Measurements from ENCODE around the gene KRT25.

KRT25 gene

DNA sequence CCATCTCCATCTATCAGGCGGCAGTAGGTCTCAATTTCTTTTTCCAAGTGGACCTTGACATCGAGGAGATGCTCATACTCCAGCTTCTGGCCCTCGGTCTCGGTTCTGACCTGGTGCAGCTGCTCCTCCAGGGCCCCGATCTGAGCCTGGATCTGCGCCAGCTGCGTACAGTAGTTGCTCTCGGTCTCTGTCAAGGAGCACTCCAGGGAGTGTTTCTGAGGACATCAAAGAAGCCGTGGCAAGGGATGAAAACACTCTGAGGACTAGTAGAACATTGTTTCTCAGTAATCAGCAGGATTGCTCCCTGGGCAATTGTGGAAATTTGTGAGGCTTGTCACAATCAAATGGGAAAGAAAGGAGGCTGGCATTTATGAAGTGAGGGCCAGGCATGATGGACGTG lies 38.7 kb upstream of the KRT25 start:
- H2BK15ac ChIP-seq (ENCODE audit: low read length): no peak overlapping the region
- no peaks in the 10 kb centered on the region for H3K9me3 ChIP-seq (replicated peaks in 1 of 2; ENCODE audit: control insufficient read depth in 2 of 2, insufficient read depth in 1 of 2, low read depth in 1 of 2, low read length in 2 of 2)
- DNase-seq (ENCODE audit: low spot score): no peak
- H4K8ac ChIP-seq (ENCODE audit: low read depth, low read length): no peak overlapping the region
- H3K27ac ChIP-seq (replicated peaks; ENCODE audit: low read length): no peak overlapping the region
- H3K4me2 ChIP-seq (ENCODE audit: insufficient read depth, low read length, poor library complexity, severe bottlenecking): no peak overlapping the region
- H3K18ac ChIP-seq (ENCODE audit: low read length): no peak overlapping the region
- H2AK5ac ChIP-seq (ENCODE audit: low read depth, low read length): no peak overlapping the region
- H3K4me1 ChIP-seq (ENCODE audit: control insufficient read depth in 2 of 2, insufficient read depth in 1 of 2, low read depth in 1 of 2, low read length in 2 of 2): no peaks in the 10 kb centered on the region
- no peak overlapping the region for H2AFZ ChIP-seq (ENCODE audit: low read length)
- no CpG with 5 or more reads among the region's 10 CpGs for WGBS, 2 donors (ENCODE audit: extremely low coverage in 2 of 2, insufficient read length in 2 of 2, insufficient replicate concordance in 1 of 2)
- no peak overlapping the region for H2BK120ac ChIP-seq (ENCODE audit: low read depth, low read length)
- H2BK5ac ChIP-seq (ENCODE audit: low read length): no peak overlapping the region
- H3K79me1 ChIP-seq (ENCODE audit: low read depth, low read length): no peaks in the 10 kb centered on the region
- H3K23ac ChIP-seq (ENCODE audit: low read depth, low read length, poor library complexity): no peak overlapping the region
- H3K14ac ChIP-seq (ENCODE audit: low read length): no peak overlapping the region
- H4K91ac ChIP-seq (ENCODE audit: low read depth, low read length, poor library complexity): no peak overlapping the region
- H3K4ac ChIP-seq (ENCODE audit: low read length): no peak overlapping the region
- no peak overlapping the region for H2BK12ac ChIP-seq (ENCODE audit: low read length)
- no peak overlapping the region for H3K4me3 ChIP-seq (ENCODE audit: low read length in 2 of 2)
- H3K36me3 ChIP-seq (replicated peaks in 1 of 2; ENCODE audit: control insufficient read depth in 2 of 2, insufficient read depth in 2 of 2, low read length in 2 of 2): no peaks in the 10 kb centered on the region
- H3K9ac ChIP-seq (ENCODE audit: low read depth, low read length, poor library complexity): no peak overlapping the region
- peaks cover 0 to 51% (median 0%) of the 10 kb centered on the region in 3 experiments for H3K27me3 ChIP-seq (ENCODE audit: control insufficient read depth in 3 of 3, insufficient read depth in 3 of 3, low read depth in 1 of 3, low read length in 3 of 3)

DNA sequence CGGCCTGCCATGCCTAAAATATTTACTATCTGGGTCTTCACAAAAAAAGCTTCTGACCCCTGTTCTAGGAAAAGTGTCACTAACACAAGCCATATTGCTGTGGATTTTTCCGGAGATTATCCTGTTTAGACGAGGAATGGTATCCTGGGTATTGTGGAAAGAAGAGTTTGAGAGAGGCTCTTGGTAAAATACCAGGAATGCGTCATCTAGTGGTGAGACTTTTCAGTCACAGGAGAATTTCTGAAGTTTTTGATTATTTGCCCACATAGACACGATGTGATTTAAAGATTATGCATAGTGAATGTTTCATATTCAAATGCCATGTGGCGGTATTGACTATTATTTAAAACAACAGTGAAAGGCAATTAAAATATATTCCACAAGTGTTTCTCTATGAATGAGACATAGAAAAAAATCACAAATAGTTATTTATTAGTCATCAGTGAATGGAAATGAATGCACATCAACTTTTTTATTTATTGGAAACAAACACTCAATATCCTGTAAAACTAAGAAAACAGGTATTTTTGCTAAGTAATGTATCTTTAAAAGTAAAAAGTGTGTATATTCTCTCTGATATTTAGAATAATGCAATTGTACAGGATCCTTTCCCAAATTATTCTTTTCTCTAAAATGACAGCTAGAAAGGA lies 36.8 kb upstream of the KRT25 start:
- Histone ChIP-seq H2AFZ (ENCODE audit: low read length) (no peak overlapping the region), H3K36me3 (replicated peaks in 1 of 2; ENCODE audit: control insufficient read depth in 2 of 2, insufficient read depth in 2 of 2, low read length in 2 of 2) (no peaks in the 10 kb centered on the region), H2BK5ac (ENCODE audit: low read length) (no peak overlapping the region), H3K4me3 (ENCODE audit: low read length in 2 of 2) (no peak overlapping the region), H3K23ac (ENCODE audit: low read depth, low read length, poor library complexity) (no peak overlapping the region), H2BK12ac (ENCODE audit: low read length) (no peak overlapping the region), H4K8ac (ENCODE audit: low read depth, low read length) (no peak overlapping the region), H3K14ac (ENCODE audit: low read length) (no peak overlapping the region), H3K9me3 (replicated peaks in 1 of 2; ENCODE audit: control insufficient read depth in 2 of 2, insufficient read depth in 1 of 2, low read depth in 1 of 2, low read length in 2 of 2) (no peaks in the 10 kb centered on the region), H2AK5ac (ENCODE audit: low read depth, low read length) (no peak overlapping the region), H2BK15ac (ENCODE audit: low read length) (no peak overlapping the region), H3K4me1 (ENCODE audit: control insufficient read depth in 2 of 2, insufficient read depth in 1 of 2, low read depth in 1 of 2, low read length in 2 of 2) (no peaks in the 10 kb centered on the region), H4K91ac (ENCODE audit: low read depth, low read length, poor library complexity) (no peak overlapping the region), H3K18ac (ENCODE audit: low read length) (no peak overlapping the region), H3K27ac (replicated peaks; ENCODE audit: low read length) (no peak overlapping the region), H2BK120ac (ENCODE audit: low read depth, low read length) (no peak overlapping the region), H3K4me2 (ENCODE audit: insufficient read depth, low read length, poor library complexity, severe bottlenecking) (no peak overlapping the region), H3K9ac (ENCODE audit: low read depth, low read length, poor library complexity) (no peak overlapping the region), H3K27me3 (ENCODE audit: control insufficient read depth in 3 of 3, insufficient read depth in 3 of 3, low read depth in 1 of 3, low read length in 3 of 3) (peaks cover 0 to 38% (median 0%) of the 10 kb centered on the region in 3 experiments), H3K79me1 (ENCODE audit: low read depth, low read length) (no peaks in the 10 kb centered on the region), H3K4ac (ENCODE audit: low read length) (no peak overlapping the region)
- DNase-seq (ENCODE audit: low spot score): peak; percentile 29
- WGBS, 2 donors (ENCODE audit: extremely low coverage in 2 of 2, insufficient read length in 2 of 2, insufficient replicate concordance in 1 of 2): no CpG with 5 or more reads among the region's 6 CpGs

DNA sequence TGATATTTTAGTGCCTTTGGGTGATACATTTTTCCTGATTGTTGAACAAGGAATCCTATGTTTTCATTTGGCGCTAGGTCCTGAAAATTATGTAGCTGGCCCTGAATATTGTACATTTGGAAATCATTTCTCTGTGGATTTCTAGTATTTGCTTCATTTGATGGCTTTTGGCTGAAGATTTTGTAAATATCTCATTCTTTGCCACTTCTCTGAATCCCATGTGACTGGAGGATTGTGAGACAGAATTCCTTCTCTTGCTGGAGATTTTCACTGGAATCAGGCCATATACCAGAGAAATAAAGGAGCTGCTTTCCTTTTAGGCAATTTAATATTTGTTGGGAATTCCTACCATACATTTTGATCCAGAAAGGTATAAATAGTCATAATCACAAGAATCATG lies 36.0 kb upstream of the KRT25 start:
- Histone ChIP-seq H2AFZ (ENCODE audit: low read length) (no peak overlapping the region), H2BK120ac (ENCODE audit: low read depth, low read length) (no peak overlapping the region), H3K36me3 (replicated peaks in 1 of 2; ENCODE audit: control insufficient read depth in 2 of 2, insufficient read depth in 2 of 2, low read length in 2 of 2) (no peaks in the 10 kb centered on the region), H2BK15ac (ENCODE audit: low read length) (no peak overlapping the region), H3K18ac (ENCODE audit: low read length) (no peak overlapping the region), H3K4me2 (ENCODE audit: insufficient read depth, low read length, poor library complexity, severe bottlenecking) (no peak overlapping the region), H2AK5ac (ENCODE audit: low read depth, low read length) (no peak overlapping the region), H3K27me3 (ENCODE audit: control insufficient read depth in 3 of 3, insufficient read depth in 3 of 3, low read depth in 1 of 3, low read length in 3 of 3) (peaks cover 0 to 30% (median 0%) of the 10 kb centered on the region in 3 experiments), H2BK5ac (ENCODE audit: low read length) (no peak overlapping the region), H3K4ac (ENCODE audit: low read length) (no peak overlapping the region), H3K9ac (ENCODE audit: low read depth, low read length, poor library complexity) (no peak overlapping the region), H3K79me1 (ENCODE audit: low read depth, low read length) (no peaks in the 10 kb centered on the region), H2BK12ac (ENCODE audit: low read length) (no peak overlapping the region), H4K8ac (ENCODE audit: low read depth, low read length) (no peak overlapping the region), H3K9me3 (replicated peaks in 1 of 2; ENCODE audit: control insufficient read depth in 2 of 2, insufficient read depth in 1 of 2, low read depth in 1 of 2, low read length in 2 of 2) (no peaks in the 10 kb centered on the region), H4K91ac (ENCODE audit: low read depth, low read length, poor library complexity) (no peak overlapping the region), H3K4me3 (ENCODE audit: low read length in 2 of 2) (no peak overlapping the region), H3K14ac (ENCODE audit: low read length) (no peak overlapping the region), H3K27ac (replicated peaks; ENCODE audit: low read length) (no peak overlapping the region), H3K23ac (ENCODE audit: low read depth, low read length, poor library complexity) (no peak overlapping the region), H3K4me1 (ENCODE audit: control insufficient read depth in 2 of 2, insufficient read depth in 1 of 2, low read depth in 1 of 2, low read length in 2 of 2) (no peaks in the 10 kb centered on the region)
- no peak for DNase-seq (ENCODE audit: low spot score)
- WGBS, 2 donors (ENCODE audit: extremely low coverage in 2 of 2, insufficient read length in 2 of 2, insufficient replicate concordance in 1 of 2): no CpG with 5 or more reads among the region's 1 CpG

DNA sequence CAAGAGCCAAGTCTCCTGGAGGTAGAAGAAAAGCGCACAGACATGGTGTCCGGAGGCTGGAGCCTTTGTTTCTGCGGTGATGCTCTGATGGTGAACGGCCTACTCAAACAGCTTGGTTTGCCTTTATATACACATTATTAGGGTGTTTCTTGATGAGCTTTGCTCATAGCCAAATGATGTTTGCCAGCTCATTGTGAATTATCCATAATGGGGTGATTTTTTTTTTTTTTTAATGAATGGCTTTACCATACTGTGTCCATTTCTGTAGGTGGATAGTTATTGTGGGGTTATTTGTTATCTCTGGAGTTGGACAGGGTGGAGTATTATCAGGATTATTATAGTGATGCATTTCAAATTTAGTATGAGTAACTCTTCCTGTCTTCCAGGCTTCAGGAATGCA lies 27.3 kb upstream of the KRT25 start, which contains the start of gene KRT27:
KRT27 (minus strand) TSS at position 101 of the 400 bp plus-strand sequence; CDS start at position 44, 57 bp downstream.
- no peak within 1 kb of the TSS for H3K14ac ChIP-seq (ENCODE audit: low read length)
- no peak within 1 kb of the TSS for H4K91ac ChIP-seq (ENCODE audit: low read depth, low read length, poor library complexity)
- no peak within 1 kb of the TSS for H3K4ac ChIP-seq (ENCODE audit: low read length)
- no peak within 1 kb of the TSS for H2BK5ac ChIP-seq (ENCODE audit: low read length)
- no peak within 1 kb of the TSS for H3K27ac ChIP-seq (replicated peaks; ENCODE audit: low read length)
- no peak within 1 kb of the TSS for H2AFZ ChIP-seq (ENCODE audit: low read length)
- no peaks in the 10 kb centered on the region for H3K36me3 ChIP-seq (replicated peaks in 1 of 2; ENCODE audit: control insufficient read depth in 2 of 2, insufficient read depth in 2 of 2, low read length in 2 of 2)
- H2BK120ac ChIP-seq (ENCODE audit: low read depth, low read length): no peak within 1 kb of the TSS
- no CpG with 5 or more reads among the region's 4 CpGs for WGBS, 2 donors (ENCODE audit: extremely low coverage in 2 of 2, insufficient read length in 2 of 2, insufficient replicate concordance in 1 of 2)
- no peak within 1 kb of the TSS for H2BK15ac ChIP-seq (ENCODE audit: low read length)
- no peak for DNase-seq (ENCODE audit: low spot score)
- H3K4me1 ChIP-seq (ENCODE audit: control insufficient read depth in 2 of 2, insufficient read depth in 1 of 2, low read depth in 1 of 2, low read length in 2 of 2): no peaks in the 10 kb centered on the region
- no peak within 1 kb of the TSS for H3K9ac ChIP-seq (ENCODE audit: low read depth, low read length, poor library complexity)
- H2AK5ac ChIP-seq (ENCODE audit: low read depth, low read length): no peak within 1 kb of the TSS
- H3K23ac ChIP-seq (ENCODE audit: low read depth, low read length, poor library complexity): no peak within 1 kb of the TSS
- no peak within 1 kb of the TSS for H3K4me2 ChIP-seq (ENCODE audit: insufficient read depth, low read length, poor library complexity, severe bottlenecking)
- no peak within 1 kb of the TSS for H2BK12ac ChIP-seq (ENCODE audit: low read length)
- peaks cover 0 to 10% (median 2%) of the 10 kb centered on the region in 3 experiments for H3K27me3 ChIP-seq (ENCODE audit: control insufficient read depth in 3 of 3, insufficient read depth in 3 of 3, low read depth in 1 of 3, low read length in 3 of 3)
- no peak within 1 kb of the TSS for H4K8ac ChIP-seq (ENCODE audit: low read depth, low read length)
- H3K79me1 ChIP-seq (ENCODE audit: low read depth, low read length): no peaks in the 10 kb centered on the region
- no peaks in the 10 kb centered on the region for H3K9me3 ChIP-seq (replicated peaks in 1 of 2; ENCODE audit: control insufficient read depth in 2 of 2, insufficient read depth in 1 of 2, low read depth in 1 of 2, low read length in 2 of 2)
- H3K4me3 ChIP-seq (ENCODE audit: low read length in 2 of 2): no peak within 1 kb of the TSS
- H3K18ac ChIP-seq (ENCODE audit: low read length): peak within 1 kb of the TSS; percentile 52

Measured in neuronal stem cell (in vitro differentiated cells).